Astrocyte (in vitro differentiated cells and primary cell): ENCODE data around the gene OSTN.

Experiments
- EZH2 ChIP-seq: IDR thresholded peaks from 2 replicates; pipeline ENCODE4 v1.6.1; 2012; ENCODE audit warnings: mild to moderate bottlenecking, low read length, inconsistent platforms; ENCODE audit not compliant: insufficient read depth
- TF ChIP-seq, protein P1 (sequence below): IDR thresholded peaks from 2 replicates; pipeline ENCODE4 v1.5.1; 2011; ENCODE audit warnings: low read depth, mild to moderate bottlenecking, inconsistent platforms, low read length, moderate library complexity; ENCODE audit not compliant: insufficient read depth

- TF ChIP-seq, protein P1, sequence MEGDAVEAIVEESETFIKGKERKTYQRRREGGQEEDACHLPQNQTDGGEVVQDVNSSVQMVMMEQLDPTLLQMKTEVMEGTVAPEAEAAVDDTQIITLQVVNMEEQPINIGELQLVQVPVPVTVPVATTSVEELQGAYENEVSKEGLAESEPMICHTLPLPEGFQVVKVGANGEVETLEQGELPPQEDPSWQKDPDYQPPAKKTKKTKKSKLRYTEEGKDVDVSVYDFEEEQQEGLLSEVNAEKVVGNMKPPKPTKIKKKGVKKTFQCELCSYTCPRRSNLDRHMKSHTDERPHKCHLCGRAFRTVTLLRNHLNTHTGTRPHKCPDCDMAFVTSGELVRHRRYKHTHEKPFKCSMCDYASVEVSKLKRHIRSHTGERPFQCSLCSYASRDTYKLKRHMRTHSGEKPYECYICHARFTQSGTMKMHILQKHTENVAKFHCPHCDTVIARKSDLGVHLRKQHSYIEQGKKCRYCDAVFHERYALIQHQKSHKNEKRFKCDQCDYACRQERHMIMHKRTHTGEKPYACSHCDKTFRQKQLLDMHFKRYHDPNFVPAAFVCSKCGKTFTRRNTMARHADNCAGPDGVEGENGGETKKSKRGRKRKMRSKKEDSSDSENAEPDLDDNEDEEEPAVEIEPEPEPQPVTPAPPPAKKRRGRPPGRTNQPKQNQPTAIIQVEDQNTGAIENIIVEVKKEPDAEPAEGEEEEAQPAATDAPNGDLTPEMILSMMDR = no peak
- no peak for TF ChIP-seq EZH2
Observed at GRCh38 chr3:191158815-191159214, 40.2 kb upstream of the OSTN start.
